Measurements from ENCODE around the gene PLEKHG7. TPM values are rescaled to one million over a fixed set of nuclear protein-coding genes. Genes with fewer than 3 reads are reported as not detected.

PLEKHG7 gene
- total and polyA plus RNA-seq, 10 donors = 0.62 to 8.8 (median 2.0) TPM

DNA sequence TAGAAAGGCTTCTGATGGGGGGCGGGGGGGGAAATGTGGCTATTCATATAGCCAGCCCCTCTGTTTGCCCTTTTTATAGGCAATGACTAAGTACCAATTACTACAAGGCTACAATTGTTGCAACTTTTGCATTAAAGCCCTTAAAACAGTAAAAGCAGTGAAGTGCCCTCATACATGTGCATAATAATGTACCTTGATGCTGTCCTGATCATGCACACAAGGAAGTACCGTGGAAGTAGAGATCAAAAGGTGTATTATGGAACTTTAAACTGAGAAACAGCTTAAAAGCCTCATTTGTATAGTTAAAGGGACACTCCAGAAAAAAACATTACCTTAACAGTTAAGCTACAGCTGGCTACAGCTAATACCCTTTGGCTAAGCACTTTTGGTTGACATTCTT, 111.8 kb downstream of the PLEKHG7 start:
- 85 to 98% (median 90%) methylated on average over 2 of the region's 2 CpGs for WGBS, 5 donors
- H3K36me3 ChIP-seq = peaks cover 0 to 96% (median 20%) of the 10 kb centered on the region in 6 donors
- intact Hi-C loops (cut with DNase I; ENCODE audit: low total_unique reads) = no loop called here

GRCh38 chr12:92821142-92821541, 118.4 kb downstream of the PLEKHG7 start:
- no peaks in the 10 kb centered on the region for H3K4me1 ChIP-seq
- TF ChIP-seq POLR2AphosphoS5 (IDR thresholded peaks at IDR 0.05) (no peak), POLR2A (IDR thresholded peaks at IDR 0.05) (no peak), CTCF (IDR thresholded peaks at IDR 0.05 in 8 of 11, conservative IDR thresholded peaks at IDR 0.05 in 3 of 11) (no peak)
- no peaks in the 10 kb centered on the region for H3K9me3 ChIP-seq
- WGBS, 5 donors = 59 to 87% (median 69%) methylated on average over 3 of the region's 3 CpGs
- DNase-seq = no peak
- H3K27ac ChIP-seq = peak overlapping the region in 6 of 8 donors; percentile 7 to 76 (median 56)
- intact Hi-C loops (cut with DNase I; ENCODE audit: low total_unique reads) = no loop called here
- no peaks in the 10 kb centered on the region for H3K27me3 ChIP-seq (replicated peaks in 1 of 7)
- no peak overlapping the region for H3K4me3 ChIP-seq
- H3K36me3 ChIP-seq = peaks cover 0 to 90% (median 23%) of the 10 kb centered on the region in 6 donors

More for the DNA sequence above, 111.8 kb downstream of the PLEKHG7 start:
- Histone ChIP-seq H3K9me3 (no peaks in the 10 kb centered on the region), H3K4me1 (no peaks in the 10 kb centered on the region), H3K4me3 (no peak overlapping the region), H3K27ac (no peak overlapping the region), H3K27me3 (replicated peaks in 1 of 7) (no peaks in the 10 kb centered on the region)
- TF ChIP-seq CTCF (IDR thresholded peaks at IDR 0.05 in 8 of 11, conservative IDR thresholded peaks at IDR 0.05 in 3 of 11) = no peak
- no peak for TF ChIP-seq POLR2AphosphoS5 (IDR thresholded peaks at IDR 0.05)
- TF ChIP-seq POLR2A (IDR thresholded peaks at IDR 0.05) = no peak
- no peak for DNase-seq

Other genes starting within 250 kb of the PLEKHG7 start
- gene EEA1, start 226.3 kb downstream of the PLEKHG7 start, total RNA-seq = 10 to 100 TPM; 14.7 to 31.2 (median 25.5) TPM
- 1 to 10 TPM; 2.3 to 3.6 (median 2.5) TPM for gene EEA1, start 226.3 kb downstream of the PLEKHG7 start, polyA plus RNA-seq

Measured in spleen (tissue), 11 donors.